Measurements from ENCODE around the gene CTIF. TPM values are rescaled to one million over a fixed set of nuclear protein-coding genes. Genes with fewer than 3 reads are reported as not detected.

CTIF gene
- 11.1 to 15.1 TPM (median 12.9 TPM) in 5 replicates for total RNA-seq (2022; extraction: Qiagen RNA extraction)

GRCh38 chr18:48538531-48539405 is at the start of gene CTIF:
TSS of gene CTIF (plus strand) at chr18:48539031. CDS start at chr18:48619566, 80,535 bp downstream.

Other genes starting within 250 kb of the CTIF start
- 0.16 to 0.53 TPM (median 0.19 TPM) in 5 replicates for gene ZBTB7C, start 129.6 kb upstream of the CTIF start, total RNA-seq (2022; extraction: Qiagen RNA extraction)

All from A549 treated with dexamethasone at 1 μM for 4 hours (cell line).